IMR-90 (cell line): ENCODE measurements around the gene STARD3.

Source experiments
- CHD1 ChIP-seq: IDR thresholded peaks from 2 replicates; pipeline ENCODE4 v1.6.1; 2012; ENCODE audit warnings: low read depth, low read length, improper control_type of control experiment
- MAZ ChIP-seq: IDR thresholded peaks from 2 replicates; pipeline ENCODE4 v1.6.1; 2012; ENCODE audit warnings: low read depth, mild to moderate bottlenecking, low read length, improper control_type of control experiment, moderate library complexity, borderline replicate concordance
- MXI1 ChIP-seq: IDR thresholded peaks from 2 replicates; pipeline ENCODE4 v1.6.1; 2012; ENCODE audit warnings: low read depth, mild to moderate bottlenecking, low read length, moderate library complexity, borderline replicate concordance
- NFE2L2 ChIP-seq: fragments of 150-350 bp; IDR thresholded peaks from 2 replicates; pipeline ENCODE4 v1.6.1; 2016; ENCODE audit warnings: low read depth, mild to moderate bottlenecking, low read length
- POLR2A ChIP-seq: IDR thresholded peaks from 2 replicates; pipeline ENCODE4 v1.6.1; 2012; ENCODE audit warnings: mild to moderate bottlenecking, low read depth, low read length
- RAD21 ChIP-seq: IDR thresholded peaks from 2 replicates; pipeline ENCODE4 v1.6.1; 2012; ENCODE audit warnings: low read length, improper control_type of control experiment
- RCOR1 ChIP-seq: IDR thresholded peaks from 2 replicates; pipeline ENCODE4 v1.6.1; 2012; ENCODE audit warnings: mild to moderate bottlenecking, low read length, improper control_type of control experiment; ENCODE audit not compliant: insufficient replicate concordance
- SMC3 ChIP-seq: fragments of 150-350 bp; IDR thresholded peaks from 2 replicates; pipeline ENCODE4 v1.6.1; 2016; ENCODE audit warnings: low read depth, mild to moderate bottlenecking, antibody characterized with exemption, low read length, moderate library complexity
- USF2 ChIP-seq: fragments of 150-350 bp; IDR thresholded peaks from 2 replicates; pipeline ENCODE4 v1.6.1; 2017; ENCODE audit warnings: mild to moderate bottlenecking, antibody characterized with exemption, low read length, low read depth
- TF ChIP-seq, protein P1 (sequence below): conservative IDR thresholded peaks from 2 replicates; pipeline ENCODE4 v1.5.1; 2012; ENCODE audit warnings: mild to moderate bottlenecking, low read depth, low read length, improper control_type of control experiment
- TF ChIP-seq, protein P2 (sequence below): fragments of 150-350 bp; IDR thresholded peaks from 2 replicates; pipeline ENCODE4 v1.6.1; 2016; ENCODE audit warnings: low read depth, mild to moderate bottlenecking, low read length, moderate library complexity, borderline replicate concordance

GRCh38 chr17:39688475-39688835, 51.5 kb downstream of the STARD3 start:
- no peak for TF ChIP-seq POLR2A
- TF ChIP-seq, protein P1, sequence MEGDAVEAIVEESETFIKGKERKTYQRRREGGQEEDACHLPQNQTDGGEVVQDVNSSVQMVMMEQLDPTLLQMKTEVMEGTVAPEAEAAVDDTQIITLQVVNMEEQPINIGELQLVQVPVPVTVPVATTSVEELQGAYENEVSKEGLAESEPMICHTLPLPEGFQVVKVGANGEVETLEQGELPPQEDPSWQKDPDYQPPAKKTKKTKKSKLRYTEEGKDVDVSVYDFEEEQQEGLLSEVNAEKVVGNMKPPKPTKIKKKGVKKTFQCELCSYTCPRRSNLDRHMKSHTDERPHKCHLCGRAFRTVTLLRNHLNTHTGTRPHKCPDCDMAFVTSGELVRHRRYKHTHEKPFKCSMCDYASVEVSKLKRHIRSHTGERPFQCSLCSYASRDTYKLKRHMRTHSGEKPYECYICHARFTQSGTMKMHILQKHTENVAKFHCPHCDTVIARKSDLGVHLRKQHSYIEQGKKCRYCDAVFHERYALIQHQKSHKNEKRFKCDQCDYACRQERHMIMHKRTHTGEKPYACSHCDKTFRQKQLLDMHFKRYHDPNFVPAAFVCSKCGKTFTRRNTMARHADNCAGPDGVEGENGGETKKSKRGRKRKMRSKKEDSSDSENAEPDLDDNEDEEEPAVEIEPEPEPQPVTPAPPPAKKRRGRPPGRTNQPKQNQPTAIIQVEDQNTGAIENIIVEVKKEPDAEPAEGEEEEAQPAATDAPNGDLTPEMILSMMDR = no peak
- no peak for TF ChIP-seq RAD21
- no peak for TF ChIP-seq RCOR1
- no peak for TF ChIP-seq MXI1
- no peak for TF ChIP-seq CHD1
- TF ChIP-seq NFE2L2 = no peak
- no peak for TF ChIP-seq SMC3
- TF ChIP-seq MAZ = no peak
- TF ChIP-seq, protein P2, sequence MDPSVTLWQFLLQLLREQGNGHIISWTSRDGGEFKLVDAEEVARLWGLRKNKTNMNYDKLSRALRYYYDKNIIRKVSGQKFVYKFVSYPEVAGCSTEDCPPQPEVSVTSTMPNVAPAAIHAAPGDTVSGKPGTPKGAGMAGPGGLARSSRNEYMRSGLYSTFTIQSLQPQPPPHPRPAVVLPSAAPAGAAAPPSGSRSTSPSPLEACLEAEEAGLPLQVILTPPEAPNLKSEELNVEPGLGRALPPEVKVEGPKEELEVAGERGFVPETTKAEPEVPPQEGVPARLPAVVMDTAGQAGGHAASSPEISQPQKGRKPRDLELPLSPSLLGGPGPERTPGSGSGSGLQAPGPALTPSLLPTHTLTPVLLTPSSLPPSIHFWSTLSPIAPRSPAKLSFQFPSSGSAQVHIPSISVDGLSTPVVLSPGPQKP = no peak
- no peak for TF ChIP-seq USF2
